ENCODE measurements around the gene CEMIP. TPM values are rescaled to one million over a fixed set of nuclear protein-coding genes. Genes with fewer than 3 reads are reported as not detected.

The CEMIP gene
- total RNA-seq, 1 experiment from 2014 or later: 3.1 TPM

- Histone ChIP-seq H3K4me3 (ENCODE audit: low read length) (no peak overlapping the region), H3K9me2 (replicated peaks; ENCODE audit: low read length) (no peaks in the 10 kb centered on the region), H3K27ac (ENCODE audit: low read length) (no peak overlapping the region), H3K79me2 (ENCODE audit: low read length) (no peaks in the 10 kb centered on the region), H4K20me1 (ENCODE audit: low read length) (no peaks in the 10 kb centered on the region), H3K36me3 (ENCODE audit: low read depth, low read length) (no peaks in the 10 kb centered on the region), H3K4me2 (ENCODE audit: low read length) (no peak overlapping the region), H3K27me3 (ENCODE audit: low read length) (no peaks in the 10 kb centered on the region), H3F3A (ENCODE audit: low read length, unreplicated experiment) (no peaks in the 10 kb centered on the region), H3K4me1 (ENCODE audit: insufficient read depth, low read length) (peaks cover 8% of the 10 kb centered on the region; the same call in 1 of the 2 replicates), H2AFZ (ENCODE audit: low read length) (no peak overlapping the region), H3K9me3 (ENCODE audit: low read length) (no peaks in the 10 kb centered on the region), H3K9ac (ENCODE audit: low read length) (no peak overlapping the region)
- no peak for DNase-seq
- no peak for ATAC-seq
- BruUV-seq (replicated peaks): no TSS peak
- TF ChIP-seq CTCF (conservative IDR thresholded peaks at IDR 0.05; ENCODE audit: low read depth, low read length): no peak
- no peak for TF ChIP-seq EZH2 (IDR thresholded peaks at IDR 0.05; ENCODE audit: low read length, unreplicated experiment)
- TF ChIP-seq EZH2phosphoT487 (IDR thresholded peaks at IDR 0.05; ENCODE audit: borderline replicate concordance, low read length): no peak
- intact Hi-C loops (cut with micrococcal nuclease): no loop called here
- ChIA-PET CTCF (no interaction called here), POLR2A (ENCODE audit: unreplicated experiment) (no interaction called here)
These were observed 10.1 kb downstream of the CEMIP start for GRCh38 chr15:80789296-80789695.

GRCh38 chr15:80789796-80790195 is 10.6 kb downstream of the CEMIP start:
- intact Hi-C loops (cut with micrococcal nuclease): no loop called here
- BruUV-seq (replicated peaks): no TSS peak

More at GRCh38 chr15:80789796-80790195, 10.6 kb downstream of the CEMIP start:
- Histone ChIP-seq H3K9ac (ENCODE audit: low read length) (no peak overlapping the region), H3K36me3 (ENCODE audit: low read depth, low read length) (no peaks in the 10 kb centered on the region), H3F3A (ENCODE audit: low read length, unreplicated experiment) (no peaks in the 10 kb centered on the region), H2AFZ (ENCODE audit: low read length) (no peak overlapping the region), H3K9me2 (replicated peaks; ENCODE audit: low read length) (no peaks in the 10 kb centered on the region), H3K9me3 (ENCODE audit: low read length) (no peaks in the 10 kb centered on the region), H3K4me3 (ENCODE audit: low read length) (no peak overlapping the region), H3K27me3 (ENCODE audit: low read length) (no peaks in the 10 kb centered on the region), H3K4me2 (ENCODE audit: low read length) (no peak overlapping the region), H3K79me2 (ENCODE audit: low read length) (no peaks in the 10 kb centered on the region), H3K27ac (ENCODE audit: low read length) (no peak overlapping the region), H4K20me1 (ENCODE audit: low read length) (no peaks in the 10 kb centered on the region), H3K4me1 (ENCODE audit: insufficient read depth, low read length) (peaks cover 8% of the 10 kb centered on the region; the same call in 1 of the 2 replicates)
- CTCF ChIA-PET: no interaction called here
- TF ChIP-seq EZH2 (IDR thresholded peaks at IDR 0.05; ENCODE audit: low read length, unreplicated experiment): no peak
- TF ChIP-seq CTCF (conservative IDR thresholded peaks at IDR 0.05; ENCODE audit: low read depth, low read length): no peak
- TF ChIP-seq EZH2phosphoT487 (IDR thresholded peaks at IDR 0.05; ENCODE audit: borderline replicate concordance, low read length): no peak
- POLR2A ChIA-PET (ENCODE audit: unreplicated experiment): no interaction called here
- DNase-seq (no peak), ATAC-seq (no peak)

All from PC-3 (cell line).